H1 (cell line): ENCODE data around the gene MDC1. TPM values are rescaled to one million over a fixed set of nuclear protein-coding genes. Genes with fewer than 3 reads are reported as not detected.

Source experiments
- CTCF ChIA-PET: fragments of 300-600 bp; sonication (Branson Sonifier 250); formaldehyde crosslinking; loops from one replicate; lab custom pipeline; 2021; ENCODE audit not compliant: partially characterized antibody; lab: Charles Lee
- POLR2A ChIA-PET: fragments of 300-600 bp; sonication (Branson Sonifier 250); formaldehyde crosslinking; loops from one replicate; lab custom pipeline; 2021; ENCODE audit warnings: inconsistent platforms; ENCODE audit not compliant: partially characterized antibody; lab: Charles Lee
- DNase-seq, 2 experiments: peaks; one replicate each; pipeline versions ENCODE4 v3.0.0 to v3.0.0-alpha.2; 2010 to 2022; ENCODE audit warnings: low spot score in 2 of 2, low read depth in 1 of 2, mixed read lengths in 1 of 2
- FAIRE-seq: peaks from 2 replicates; lab custom pipeline; 2011; peaks lifted over from hg19 to GRCh38; lab: Jason Lieb, UNC
- H2AFZ ChIP-seq: 2 replicates; pipeline ENCODE4 v1.8.1; 2012; ENCODE audit warnings: low read length, inconsistent platforms
- H2AK5ac ChIP-seq: 2 replicates; pipeline ENCODE4 v1.6.1; 2013; ENCODE audit warnings: low read depth, low read length
- H2BK120ac ChIP-seq: replicated peaks from 2 replicates; pipeline ENCODE3; 2013; ENCODE audit warnings: low read depth, low read length, inconsistent platforms
- H2BK12ac ChIP-seq: 2 replicates; pipeline ENCODE4 v1.6.1; 2013; ENCODE audit warnings: low read depth, low read length
- H2BK15ac ChIP-seq: 2 replicates; pipeline ENCODE4 v1.6.1; 2013; ENCODE audit warnings: low read length
- H2BK20ac ChIP-seq: 2 replicates; pipeline ENCODE4 v1.6.1; 2013; ENCODE audit warnings: low read length
- H2BK5ac ChIP-seq: 2 replicates; pipeline ENCODE4 v1.6.1; 2013; ENCODE audit warnings: low read depth, low read length
- H3K14ac ChIP-seq: 2 replicates; pipeline ENCODE4 v1.6.1; 2013; ENCODE audit warnings: inconsistent platforms; ENCODE audit not compliant: insufficient read length
- H3K18ac ChIP-seq: 2 replicates; pipeline ENCODE4 v1.6.1; 2013; ENCODE audit warnings: low read length; ENCODE audit errors: extremely low read depth
- H3K23ac ChIP-seq: 2 replicates; pipeline ENCODE4 v1.6.1; 2013; ENCODE audit warnings: inconsistent platforms; ENCODE audit not compliant: insufficient read length
- H3K23me2 ChIP-seq: 2 replicates; pipeline ENCODE4 v1.6.1; 2013; ENCODE audit warnings: low read depth, low read length
- H3K27ac ChIP-seq: 2 replicates; pipeline ENCODE4 v1.6.1; 2011; ENCODE audit warnings: low read depth, low read length, inconsistent platforms
- H3K27me3 ChIP-seq, 4 experiments: replicated peaks in 1 of 4; 1 replicate in 1 of 4; 2 replicates in 3 of 4; pipeline versions ENCODE4 v1.6.1 to v1.8.1; 2011 to 2013; ENCODE audit warnings: low read length in 3 of 4, mild to moderate bottlenecking in 3 of 4, inconsistent platforms in 2 of 4, mixed read lengths in 2 of 4, moderate library complexity in 1 of 4; ENCODE audit not compliant: control insufficient read depth in 3 of 4, insufficient read depth in 3 of 4; ENCODE audit errors: extremely low read depth in 1 of 4
- H3K36me3 ChIP-seq, 4 experiments: 2 replicates each; pipeline versions ENCODE4 v1.6.1 to v1.8.1; 2011 to 2013; ENCODE audit warnings: mild to moderate bottlenecking in 4 of 4, low read length in 3 of 4, moderate library complexity in 2 of 4, control low read depth in 1 of 4, inconsistent platforms in 1 of 4; ENCODE audit not compliant: insufficient read depth in 4 of 4, control insufficient read depth in 2 of 4
- H3K4ac ChIP-seq: replicated peaks from 2 replicates; pipeline ENCODE3; 2013; ENCODE audit warnings: low read length, low read depth, mixed read lengths, inconsistent platforms; ENCODE audit not compliant: insufficient read length
- H3K4me1 ChIP-seq, 4 experiments: replicated peaks in 1 of 4; 1 replicate in 1 of 4; 2 replicates in 3 of 4; pipeline versions ENCODE4 v1.6.1 to v1.8.1; 2011 to 2013; ENCODE audit warnings: low read length in 3 of 4, inconsistent platforms in 2 of 4, mixed read lengths in 1 of 4; ENCODE audit not compliant: insufficient read depth in 4 of 4, control insufficient read depth in 3 of 4
- H3K4me2 ChIP-seq, 2 experiments: 2 replicates each; pipeline versions ENCODE4 v1.6.1 to v1.8.1; 2011 to 2013; ENCODE audit warnings: low read depth in 2 of 2, low read length in 2 of 2, control low read depth in 1 of 2, inconsistent platforms in 1 of 2, mild to moderate bottlenecking in 1 of 2; ENCODE audit not compliant: insufficient read depth in 1 of 2
- H3K4me3 ChIP-seq, 4 experiments: fragments of 200-600, 300-600 bp in 1 of 4; sonication (generic), shearing (Covaris generic), sonication (Bioruptor Twin) in 1 of 4; 2 replicates each; pipeline versions ENCODE4 v1.5.1 to v1.8.1; 2011 to 2016; ENCODE audit warnings: low read length in 4 of 4, low read depth in 3 of 4, control low read depth in 2 of 4, inconsistent platforms in 2 of 4, mild to moderate bottlenecking in 2 of 4, mixed read lengths in 1 of 4, moderate library complexity in 1 of 4; ENCODE audit not compliant: insufficient read depth in 2 of 4; ENCODE audit errors: extremely low read depth in 1 of 4
- H3K56ac ChIP-seq: replicated peaks from 2 replicates; pipeline ENCODE3; 2013; ENCODE audit warnings: low read depth, mild to moderate bottlenecking, mixed read lengths, low read length, inconsistent platforms; ENCODE audit not compliant: insufficient read length
- H3K79me1 ChIP-seq: 2 replicates; pipeline ENCODE4 v1.6.1; 2013; ENCODE audit warnings: low read depth, low read length, control low read depth
- H3K79me2 ChIP-seq, 2 experiments: 2 replicates each; pipeline versions ENCODE4 v1.6.1 to v1.8.1; 2012 to 2013; ENCODE audit warnings: low read length in 2 of 2, mild to moderate bottlenecking in 2 of 2, inconsistent platforms in 1 of 2; ENCODE audit not compliant: insufficient read depth in 2 of 2, control insufficient read depth in 1 of 2
- H3K9ac ChIP-seq, 4 experiments: replicated peaks in 1 of 4; 1 replicate in 1 of 4; 2 replicates in 3 of 4; pipeline versions ENCODE4 v1.6.1 to v1.8.1; 2011 to 2013; ENCODE audit warnings: low read depth in 3 of 4, low read length in 3 of 4, control low read depth in 2 of 4, mild to moderate bottlenecking in 2 of 4, moderate library complexity in 2 of 4, inconsistent platforms in 1 of 4; ENCODE audit errors: extremely low read depth in 1 of 4
- H3K9me3 ChIP-seq, 2 experiments: 2 replicates each; pipeline versions ENCODE4 v1.6.1 to v1.8.1; 2012 to 2013; ENCODE audit warnings: mild to moderate bottlenecking in 2 of 2, moderate library complexity in 2 of 2, control low read depth in 1 of 2, inconsistent platforms in 1 of 2, low read depth in 1 of 2, low read length in 1 of 2, mixed read lengths in 1 of 2; ENCODE audit not compliant: insufficient read depth in 2 of 2
- H4K20me1 ChIP-seq, 2 experiments: replicated peaks in 1 of 2; 2 replicates each; pipeline versions ENCODE3 to v1.8.1; 2011 to 2013; ENCODE audit warnings: inconsistent platforms in 2 of 2, low read length in 2 of 2, mild to moderate bottlenecking in 1 of 2; ENCODE audit not compliant: insufficient read depth in 2 of 2, control insufficient read depth in 1 of 2
- H4K5ac ChIP-seq: 2 replicates; pipeline ENCODE4 v1.6.1; 2013; ENCODE audit warnings: low read length, low read depth, mixed read lengths, inconsistent platforms; ENCODE audit not compliant: insufficient read length
- H4K8ac ChIP-seq: 2 replicates; pipeline ENCODE4 v1.8.0; 2013; ENCODE audit warnings: mild to moderate bottlenecking, moderate library complexity, low read length, inconsistent platforms; ENCODE audit not compliant: insufficient read depth; ENCODE audit errors: extremely low read depth
- H4K91ac ChIP-seq: replicated peaks from 2 replicates; pipeline ENCODE3; 2013; ENCODE audit warnings: low read length, mixed read lengths, inconsistent platforms; ENCODE audit not compliant: insufficient read length
- CTBP2 ChIP-seq: IDR thresholded peaks from 2 replicates; pipeline ENCODE4 v1.7.0; 2011; ENCODE audit warnings: borderline replicate concordance, mild to moderate bottlenecking, moderate library complexity, mixed read lengths, low read length; ENCODE audit not compliant: insufficient read depth, insufficient read length
- FOSL1 ChIP-seq: IDR thresholded peaks from 2 replicates; pipeline ENCODE4 v1.6.1; 2011; ENCODE audit warnings: mild to moderate bottlenecking, low read depth, low read length, moderate library complexity; ENCODE audit not compliant: insufficient read depth
- GABPA ChIP-seq: IDR thresholded peaks from 2 replicates; pipeline ENCODE4 v1.6.1; 2011; ENCODE audit warnings: mild to moderate bottlenecking, low read length, moderate library complexity, borderline replicate concordance; ENCODE audit not compliant: insufficient read depth
- HDAC6 ChIP-seq: IDR thresholded peaks from one replicate; pipeline ENCODE4 v1.7.1; 2012; ENCODE audit warnings: low read depth, mild to moderate bottlenecking, inconsistent platforms, low read length, moderate library complexity
- KDM5A ChIP-seq: fragments of 200-600 bp; IDR thresholded peaks from 2 replicates; pipeline ENCODE4 v1.7.1; 2012; ENCODE audit warnings: mild to moderate bottlenecking, low read length, inconsistent platforms, mixed read lengths
- PHF8 ChIP-seq: fragments of 200-600 bp; sonication (generic); conservative IDR thresholded peaks from 2 replicates; pipeline ENCODE4 v1.7.1; 2012; ENCODE audit warnings: low read depth, mild to moderate bottlenecking, inconsistent platforms, low read length, moderate library complexity
- SIN3A ChIP-seq, 2 experiments: IDR thresholded peaks in 1 of 2; conservative IDR thresholded peaks in 1 of 2; 2 replicates each; pipeline ENCODE4 v1.6.1; 2011 to 2012; ENCODE audit warnings: low read length in 2 of 2, improper control_type of control experiment in 1 of 2, low read depth in 1 of 2, mild to moderate bottlenecking in 1 of 2
- polyA plus RNA-seq, 7 experiments: library from polyadenylated mRNA; depleted of rRNA in 3 of 7; stranded (reverse) in 5 of 7; unstranded in 2 of 7; fragments of >200 nt in 5 of 7; fragments of 200-250 nt in 2 of 7; gene quantifications; 1 replicate in 5 of 7; 2 replicates in 1 of 7; 4 replicates in 1 of 7; pipeline versions ENCODE4 v1.2.1 to v1.2.3, GENCODE V29; 2011 to 2013; ENCODE audit warnings: missing spikeins in 2 of 7, mixed read lengths in 2 of 7
- total RNA-seq: library from RNA; stranded (reverse); fragmentation: NEBNext Ultra II Directional; extraction: Animal tissue kit (Norgen Biotek cat#: 25700); gene quantifications from 2 replicates; pipeline ENCODE4 v1.2.1, GENCODE V29; 2021

Gene MDC1
- total and polyA plus RNA-seq, 2 of the 8 experiments (the other 6 are each of a cell fraction or from before 2014, with no cell fraction given), result 29.9 to 81.1 TPM

DNA sequence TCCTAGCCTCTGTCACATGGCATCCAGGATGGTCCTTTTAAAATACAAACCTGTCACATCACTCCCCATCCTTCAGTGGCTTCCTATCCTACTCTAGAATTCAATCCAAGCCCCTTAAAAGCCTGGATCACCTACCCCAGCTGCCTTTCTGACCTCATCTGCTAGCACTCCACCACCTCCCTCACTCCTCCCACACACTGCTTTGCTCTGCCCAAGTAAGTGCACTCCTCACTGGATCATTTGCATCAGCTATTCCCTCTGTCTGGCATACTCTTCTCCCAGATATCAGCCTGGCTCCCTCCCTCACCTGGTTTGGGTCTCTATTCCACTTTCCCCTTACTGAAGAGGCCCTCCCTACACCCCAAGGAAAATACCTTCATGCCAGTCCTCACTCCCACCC, 59.6 kb downstream of the MDC1 start:
- ChIA-PET POLR2A (interaction anchor here (0.6 to 1.9 kb wide), 7 partner anchors 9 to 170 kb away, joined by 3 to 9 read pairs (median 4); no protein-coding TSS in a partner anchor), CTCF (interaction anchor here (1.5 to 3.3 kb wide), 2 partner anchors 9 to 14 kb away, joined by 3 to 12 read pairs; partner anchors contain the start of gene DHX16)
- Histone ChIP-seq H3K56ac (no peak overlapping the region), H2BK20ac (no peak overlapping the region), H3K79me1 (no peaks in the 10 kb centered on the region), H2AFZ (no peak overlapping the region), H3K27ac (no peak overlapping the region), H4K91ac (no peak overlapping the region), H2BK15ac (no peak overlapping the region), H3K18ac (no peak overlapping the region), H2BK5ac (no peak overlapping the region), H2BK12ac (no peak overlapping the region), H3K79me2 (no peaks in the 10 kb centered on the region), H4K20me1 (peaks cover 3 to 6% of the 10 kb centered on the region in 2 experiments), H3K9ac (no peak overlapping the region), H2BK120ac (no peak overlapping the region), H3K14ac (no peak overlapping the region), H3K27me3 (no peaks in the 10 kb centered on the region), H3K36me3 (peaks cover 18 to 74% (median 65%) of the 10 kb centered on the region in 4 experiments), H3K4me3 (no peak overlapping the region), H3K23ac (no peak overlapping the region), H3K23me2 (no peaks in the 10 kb centered on the region), H3K9me3 (no peaks in the 10 kb centered on the region), H3K4me1 (no peaks in the 10 kb centered on the region), H3K4me2 (no peak overlapping the region), H3K4ac (no peak overlapping the region), H2AK5ac (no peak overlapping the region), H4K8ac (no peak overlapping the region), H4K5ac (no peak overlapping the region)
- FAIRE-seq (no peak), DNase-seq (no peak)
- TF ChIP-seq FOSL1, result no peak
- TF ChIP-seq GABPA, result no peak
- no peak for TF ChIP-seq KDM5A
- no peak for TF ChIP-seq SIN3A (conservative IDR thresholded peaks at IDR 0.05 in 1 of 2, IDR thresholded peaks at IDR 0.05 in 1 of 2; ENCODE audit: low read depth in 1 of 2, low read length in 2 of 2)
- no peak for TF ChIP-seq CTBP2
- TF ChIP-seq HDAC6, result no peak
- TF ChIP-seq PHF8, result no peak
